Neutrophil (primary cell): ENCODE results near the gene MS4A15.
"Not testable (repeated sequence)": the region's sequence is repeated elsewhere in the genome, so short reads cannot be mapped to it uniquely, and the experiment has no call there.

Experiments
- H3K27ac ChIP-seq: fragments of 200-600 bp; sonication (generic); 2 replicates; pipeline ENCODE4 v1.5.1; 2016; ENCODE audit warnings: mild to moderate bottlenecking, moderate library complexity
- H3K27me3 ChIP-seq: fragments of 200-600 bp; sonication (generic); 2 replicates; pipeline ENCODE4 v1.6.0; 2016; ENCODE audit warnings: mild to moderate bottlenecking
- H3K36me3 ChIP-seq: fragments of 200-600 bp; sonication (generic); 2 replicates; pipeline ENCODE4 v1.5.1; 2017
- H3K4me1 ChIP-seq, 2 experiments: fragments of 200-600 bp in 1 of 2; sonication (generic) in 1 of 2; 1 replicate in 1 of 2; 2 replicates in 1 of 2; pipeline versions ENCODE4 v1.5.1 to v1.6.1; 2013 to 2016; ENCODE audit warnings: low read depth in 1 of 2, low read length in 1 of 2, mild to moderate bottlenecking in 1 of 2, moderate library complexity in 1 of 2; ENCODE audit not compliant: control insufficient read depth in 1 of 2, insufficient read depth in 1 of 2
- H3K4me3 ChIP-seq, 2 experiments: fragments of 200-600 bp in 1 of 2; sonication (generic) in 1 of 2; 1 replicate in 1 of 2; 2 replicates in 1 of 2; pipeline ENCODE4 v1.5.1; 2013 to 2016; ENCODE audit warnings: low read depth in 1 of 2, low read length in 1 of 2, mild to moderate bottlenecking in 1 of 2, moderate library complexity in 1 of 2
- H3K9me3 ChIP-seq: fragments of 200-600 bp; sonication (generic); 2 replicates; pipeline ENCODE4 v1.5.1; 2016
- CTCF ChIP-seq: fragments of 200-600 bp; sonication (generic); IDR thresholded peaks from 2 replicates; pipeline ENCODE4 v1.5.1; 2016; ENCODE audit warnings: antibody characterized with exemption

Gene MS4A15

GRCh38 chr11:60818057-60818456 lies 61.4 kb downstream of the MS4A15 start:
- Histone ChIP-seq H3K36me3 (no peaks in the 10 kb centered on the region), H3K4me3 (no peak overlapping the region), H3K27ac (no peak overlapping the region), H3K4me1 (no peaks in the 10 kb centered on the region), H3K9me3 (peaks cover 7% of the 10 kb centered on the region), H3K27me3 (peaks cover 5% of the 10 kb centered on the region)
- no peak for TF ChIP-seq CTCF

DNA sequence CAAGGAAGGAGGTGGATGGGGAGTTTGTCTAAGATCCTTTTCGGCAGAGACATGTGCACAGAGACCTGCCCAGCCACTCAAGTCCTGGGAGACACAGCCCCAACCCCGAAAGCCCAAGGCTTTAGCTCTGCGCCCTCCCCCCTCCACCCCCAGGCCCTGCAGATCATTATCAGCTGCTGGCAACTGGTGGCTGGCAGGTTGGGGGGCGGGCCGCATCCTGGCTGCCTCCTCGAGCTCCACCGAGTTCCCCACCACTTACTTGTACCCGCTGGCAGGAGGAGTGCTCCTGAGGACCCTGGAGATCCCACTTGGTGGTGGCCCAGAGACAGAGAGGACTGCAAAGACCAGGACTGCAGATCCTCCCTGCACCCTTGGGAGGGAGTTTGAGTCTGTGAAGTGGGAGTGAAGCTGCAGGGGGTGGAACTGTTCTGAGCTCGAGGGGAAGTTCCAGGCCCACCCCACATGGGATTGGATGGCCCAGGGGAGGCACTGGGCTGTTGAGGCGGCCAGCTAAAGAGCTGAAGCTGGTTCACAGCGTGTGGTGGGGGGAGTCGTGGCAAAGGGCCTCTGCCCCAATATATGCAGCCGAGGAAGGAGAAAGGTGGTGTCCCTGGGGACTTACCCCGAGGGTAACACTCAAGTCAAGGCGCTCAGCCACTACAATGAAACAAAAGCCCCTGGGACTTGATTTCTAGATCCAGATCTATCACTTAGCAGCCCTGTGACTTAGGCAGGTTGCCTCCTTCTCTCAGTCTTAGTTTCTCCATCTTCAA lies 65.3 kb downstream of the MS4A15 start:
- Histone ChIP-seq H3K27me3 (peaks cover 5% of the 10 kb centered on the region), H3K4me1 (no peaks in the 10 kb centered on the region), H3K9me3 (no peaks in the 10 kb centered on the region), H3K36me3 (no peaks in the 10 kb centered on the region), H3K27ac (no peak overlapping the region), H3K4me3 (no peak overlapping the region)
- TF ChIP-seq CTCF = no peak

DNA sequence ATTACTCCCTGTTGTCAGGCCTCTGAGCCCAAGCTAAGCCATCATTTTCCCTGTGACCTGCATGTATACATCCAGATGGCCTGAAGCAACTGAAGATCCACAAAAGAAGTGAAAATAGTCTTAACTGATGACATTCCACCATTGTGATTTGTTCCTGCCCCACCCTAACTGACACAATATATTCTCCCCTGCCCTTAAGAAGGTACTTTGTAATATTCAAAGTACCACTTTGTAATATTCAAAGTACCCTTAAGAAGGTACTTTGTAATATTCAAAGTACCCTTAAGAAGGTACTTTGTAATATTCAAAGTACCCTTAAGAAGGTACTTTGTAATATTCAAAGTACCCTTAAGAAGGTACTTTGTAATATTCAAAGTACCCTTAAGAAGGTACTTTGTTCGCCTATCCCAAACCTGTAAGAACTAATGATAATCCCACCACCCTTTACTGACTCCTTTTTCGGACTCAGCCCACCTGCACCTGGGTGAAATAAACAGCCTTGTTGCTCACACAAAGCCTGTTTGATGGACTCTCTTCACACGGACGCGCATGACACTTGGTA lies 67.2 kb downstream of the MS4A15 start:
- not testable (repeated sequence) for H3K36me3 ChIP-seq, H3K27me3 ChIP-seq, H3K4me3 ChIP-seq, H3K9me3 ChIP-seq, H3K4me1 ChIP-seq, H3K27ac ChIP-seq

GRCh38 chr11:60825118-60825517 lies 68.5 kb downstream of the MS4A15 start:
- H3K27ac ChIP-seq = no peak overlapping the region
- H3K4me1 ChIP-seq = no peaks in the 10 kb centered on the region
- TF ChIP-seq CTCF = no peak
- H3K4me3 ChIP-seq = no peak overlapping the region
- no peaks in the 10 kb centered on the region for H3K9me3 ChIP-seq
- no peaks in the 10 kb centered on the region for H3K36me3 ChIP-seq
- H3K27me3 ChIP-seq = peaks cover 5% of the 10 kb centered on the region

DNA sequence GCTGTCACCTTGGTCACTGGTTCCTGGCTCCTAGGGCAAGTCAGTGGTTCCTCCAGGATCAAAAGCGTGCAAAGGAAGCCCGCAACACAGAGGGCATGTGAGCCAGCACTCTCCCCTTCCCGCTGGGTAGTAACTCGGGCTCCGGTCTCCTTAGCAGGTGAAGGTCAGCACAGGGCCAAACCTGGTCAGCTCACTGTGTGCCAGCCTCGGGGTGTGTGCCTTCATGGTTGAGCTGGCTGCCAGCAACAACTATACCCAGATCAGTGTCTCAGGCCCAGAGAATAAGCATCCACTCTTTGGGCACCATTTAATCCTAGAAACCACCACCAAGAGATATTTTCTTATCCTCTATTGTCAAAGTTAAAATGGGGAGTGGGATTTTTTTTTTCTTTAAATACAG lies 69.1 kb downstream of the MS4A15 start:
- Histone ChIP-seq H3K27ac (no peak overlapping the region), H3K9me3 (no peaks in the 10 kb centered on the region), H3K36me3 (no peaks in the 10 kb centered on the region), H3K27me3 (peaks cover 5% of the 10 kb centered on the region), H3K4me1 (no peaks in the 10 kb centered on the region), H3K4me3 (no peak overlapping the region)
- no peak for TF ChIP-seq CTCF
